Germinal center (tissue), 1 donor: ENCODE data around the gene NUBP2.

Experiments used
- DNase-seq: peaks from one replicate; pipeline ENCODE4 v3.0.0; 2012; ENCODE audit warnings: mixed read lengths, low spot score

NUBP2 gene

DNA sequence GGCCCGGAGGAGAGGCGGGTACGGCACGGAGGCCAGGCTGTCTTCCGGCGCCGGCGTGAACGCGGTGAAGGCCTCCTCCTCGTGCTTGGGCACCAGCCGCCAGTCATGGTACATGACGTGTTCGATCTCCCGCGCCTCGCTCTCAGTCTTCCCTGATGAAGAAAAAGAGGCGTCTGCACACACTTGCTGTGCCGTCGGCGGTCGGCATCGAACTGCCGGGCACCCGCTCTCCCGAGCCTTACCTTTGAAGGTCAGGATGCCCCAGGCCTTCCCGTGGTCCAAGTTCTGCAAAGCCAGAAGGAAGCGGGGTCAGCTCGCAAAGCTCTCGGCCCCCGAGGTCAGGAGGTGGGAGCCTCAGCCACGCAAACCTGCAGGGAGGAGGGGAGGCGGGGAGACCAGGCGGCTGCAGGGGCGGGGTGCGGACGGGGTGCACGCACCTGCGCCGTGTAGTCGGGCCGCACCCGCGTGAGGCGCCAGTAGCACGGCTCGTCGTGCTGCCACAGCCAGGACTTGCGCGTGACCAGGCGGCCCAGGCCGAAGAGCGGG, 10.3 kb upstream of the NUBP2 start, which contains the start of gene EME2:
Gene EME2, plus strand, starts transcription at position 449 of the 546 bp plus-strand sequence. CDS start 418 bp downstream, outside the sequence.
- DNase-seq: peak; percentile 35

DNA sequence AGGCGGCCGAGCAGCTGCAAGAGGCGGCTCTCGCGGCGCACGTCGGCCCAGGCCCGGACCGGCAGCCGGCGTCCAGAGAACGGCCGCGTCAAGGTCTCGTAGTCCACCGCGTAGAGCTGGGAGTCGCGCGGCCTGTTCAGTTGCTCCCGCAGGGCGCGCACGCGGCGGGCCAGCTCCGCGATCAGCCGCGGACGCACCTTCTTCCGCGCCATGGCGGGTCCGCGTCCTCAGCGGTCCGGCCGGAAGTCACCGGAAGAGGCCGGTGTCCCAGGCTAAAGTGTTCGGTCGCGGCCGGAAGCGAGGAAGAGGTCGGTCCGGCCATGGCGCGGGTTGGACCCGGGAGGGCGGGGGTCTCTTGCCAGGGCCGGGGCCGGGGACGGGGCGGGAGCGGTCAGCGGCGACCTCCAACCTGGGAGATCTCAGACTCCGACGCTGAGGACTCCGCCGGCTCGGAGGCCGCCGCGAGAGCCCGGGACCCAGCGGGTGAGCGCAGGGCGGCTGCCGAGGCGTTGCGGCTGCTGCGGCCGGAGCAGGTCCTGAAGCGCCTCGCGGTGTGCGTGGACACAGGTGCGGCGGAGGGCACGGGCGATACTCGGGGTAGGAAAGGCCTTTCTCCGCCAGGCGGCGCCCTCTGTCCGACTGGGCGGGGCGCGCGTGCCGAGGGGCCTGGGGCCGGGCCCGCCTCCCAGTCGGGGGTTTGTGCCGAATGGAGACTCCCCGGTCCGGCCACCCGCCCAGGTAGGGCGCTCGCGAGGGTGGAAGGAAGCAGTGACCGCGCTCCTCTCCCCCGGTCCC, 9.7 kb upstream of the NUBP2 start, which contains the start of gene MRPS34:
Gene MRPS34, minus strand, starts transcription at position 227 of the 795 bp plus-strand sequence. Its CDS starts 15 bp downstream, at position 212.
- peak; percentile 80 for DNase-seq

DNA sequence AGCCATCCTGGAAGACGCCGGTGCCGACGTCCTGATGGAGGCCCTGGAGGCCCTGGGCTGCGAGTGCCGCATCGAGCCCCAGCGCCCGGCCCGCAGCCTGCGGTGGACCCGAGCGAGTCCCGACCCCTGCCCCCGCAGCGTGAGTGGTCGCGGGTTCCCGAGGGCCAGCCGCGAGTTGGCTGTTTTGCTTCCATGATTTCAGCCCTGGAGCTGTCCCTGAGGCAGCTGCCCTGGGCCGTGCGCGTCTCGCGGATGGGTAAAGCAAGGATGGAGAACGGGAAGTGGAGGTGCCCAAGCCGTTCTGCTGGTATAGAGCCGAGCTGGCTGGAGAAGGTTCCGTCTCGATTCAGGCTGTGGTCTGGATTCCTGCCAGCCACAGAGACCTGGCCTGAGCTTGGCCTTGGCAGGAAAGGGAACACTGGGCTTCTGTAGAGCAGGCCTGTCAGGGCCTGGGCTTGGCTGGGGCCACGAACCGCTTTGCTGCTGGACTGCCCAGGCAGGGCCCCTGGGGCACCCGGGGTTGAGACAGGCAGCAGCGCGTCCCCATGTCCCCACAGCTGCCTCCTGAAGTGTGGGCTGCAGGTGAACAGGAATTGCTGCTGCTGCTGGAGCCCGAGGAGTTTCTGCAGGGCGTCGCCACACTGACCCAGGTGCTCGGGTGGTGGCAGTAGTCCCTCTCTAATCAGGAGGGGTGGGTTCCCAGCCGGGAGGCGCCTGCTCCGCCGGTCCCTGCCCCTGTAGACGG, 8.9 kb upstream of the NUBP2 start:
- peak; percentile 59 for DNase-seq

- DNase-seq: no peak
Observed at GRCh38 chr16:1774448-1774780, 8.3 kb upstream of the NUBP2 start.

DNA sequence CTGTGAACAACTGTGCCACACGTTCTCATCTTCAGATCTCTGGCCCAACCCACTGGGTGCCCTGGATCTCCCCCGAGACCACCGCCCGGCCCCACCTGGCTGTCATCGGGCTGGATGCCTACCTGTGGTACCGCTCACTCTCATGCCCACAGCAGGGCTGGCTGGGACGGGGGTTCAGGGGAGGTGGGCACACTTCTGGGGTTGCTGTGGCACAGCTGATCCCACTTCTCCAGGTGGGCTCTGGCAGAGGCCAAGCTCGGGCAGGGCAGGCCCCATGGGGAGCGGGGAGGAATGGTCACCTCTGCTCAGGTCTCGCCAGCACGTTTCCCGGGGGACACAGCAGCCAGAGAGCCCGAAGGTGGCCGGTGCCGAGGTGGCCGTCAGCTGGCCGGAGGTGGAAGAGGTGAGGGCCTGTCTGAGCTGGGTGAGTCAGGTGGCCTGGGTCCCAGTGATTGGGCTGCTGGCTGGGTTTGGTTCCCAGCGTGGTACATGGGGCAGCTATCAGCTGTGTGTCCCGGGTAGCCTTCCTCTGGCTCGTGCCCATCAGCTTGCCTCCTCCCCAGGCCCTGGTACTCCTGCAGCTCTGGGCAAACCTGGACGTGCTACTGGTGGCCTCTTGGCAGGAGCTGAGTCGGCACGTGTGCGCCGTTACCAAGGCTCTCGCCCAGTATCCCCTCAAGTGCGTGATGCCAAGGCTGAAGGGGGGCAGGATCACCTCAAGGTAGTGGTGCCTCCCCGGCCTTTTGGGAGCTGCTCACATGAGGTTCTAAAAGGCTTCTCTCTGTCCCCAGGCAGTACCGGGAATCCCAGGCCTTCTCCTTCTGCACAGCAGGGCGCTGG, 7.5 kb upstream of the NUBP2 start:
- no peak for DNase-seq

GRCh38 chr16:1775846-1776671, 6.7 kb upstream of the NUBP2 start:
- no peak for DNase-seq

DNA sequence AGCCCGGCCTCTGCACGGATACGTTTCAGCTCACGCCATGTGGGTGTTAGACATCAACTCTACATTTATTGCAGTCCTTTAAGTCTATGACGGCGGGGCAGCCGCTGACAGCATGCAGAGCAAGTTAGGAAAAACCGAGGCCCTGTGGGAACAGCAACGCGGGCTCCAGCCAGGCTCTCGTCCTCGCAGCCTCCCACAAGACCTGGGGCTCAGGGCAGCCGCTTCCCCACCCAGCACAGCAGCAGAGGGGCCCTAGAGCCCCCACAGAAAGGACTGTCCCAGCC, 6.1 kb upstream of the NUBP2 start:
- DNase-seq: no peak

- no peak for DNase-seq
Observed at GRCh38 chr16:1776991-1777374, 5.8 kb upstream of the NUBP2 start.

DNA sequence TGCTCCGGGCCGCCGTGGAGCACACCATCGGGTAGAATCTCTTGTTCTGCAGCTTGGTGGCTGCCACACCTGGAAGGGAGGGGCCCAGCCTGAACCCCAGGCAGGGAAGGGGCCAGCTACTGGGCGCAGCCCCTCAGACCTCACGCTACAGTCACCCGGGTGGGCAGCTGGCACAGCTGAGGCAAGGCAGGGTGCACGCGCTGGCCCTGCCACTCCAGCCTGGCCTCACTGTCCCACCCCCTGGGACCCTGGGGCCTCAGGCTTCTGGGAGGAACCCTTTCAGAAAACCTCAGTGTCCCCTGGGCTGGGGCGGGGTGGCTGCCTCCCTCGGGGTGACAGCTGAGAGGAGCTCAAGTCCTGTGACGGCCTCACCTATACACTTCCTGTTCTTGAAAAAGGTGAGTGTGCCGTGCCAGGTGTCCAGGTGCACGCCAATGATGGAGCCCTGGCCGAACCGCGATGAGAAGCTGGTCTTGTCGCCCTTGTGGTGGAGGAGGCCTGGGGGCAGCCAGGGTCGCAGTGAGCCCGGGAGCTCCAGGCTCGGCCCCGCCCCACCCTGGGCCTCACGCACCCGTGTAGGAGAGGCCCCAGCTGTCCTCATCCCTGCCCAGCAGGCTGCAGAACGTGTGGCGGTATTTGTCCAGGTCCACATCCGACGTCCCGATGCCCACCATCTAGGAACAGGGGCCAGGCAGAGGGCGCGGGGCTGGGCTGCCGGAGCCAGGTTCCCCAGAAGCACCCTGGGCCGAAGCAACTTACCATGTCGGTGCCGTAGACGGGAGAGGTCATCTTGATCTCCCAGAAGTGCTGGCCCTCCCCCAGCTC, 5.2 kb upstream of the NUBP2 start:
- no peak for DNase-seq

- DNase-seq: no peak
Observed at GRCh38 chr16:1778200-1779179, 4.3 kb upstream of the NUBP2 start.

DNA sequence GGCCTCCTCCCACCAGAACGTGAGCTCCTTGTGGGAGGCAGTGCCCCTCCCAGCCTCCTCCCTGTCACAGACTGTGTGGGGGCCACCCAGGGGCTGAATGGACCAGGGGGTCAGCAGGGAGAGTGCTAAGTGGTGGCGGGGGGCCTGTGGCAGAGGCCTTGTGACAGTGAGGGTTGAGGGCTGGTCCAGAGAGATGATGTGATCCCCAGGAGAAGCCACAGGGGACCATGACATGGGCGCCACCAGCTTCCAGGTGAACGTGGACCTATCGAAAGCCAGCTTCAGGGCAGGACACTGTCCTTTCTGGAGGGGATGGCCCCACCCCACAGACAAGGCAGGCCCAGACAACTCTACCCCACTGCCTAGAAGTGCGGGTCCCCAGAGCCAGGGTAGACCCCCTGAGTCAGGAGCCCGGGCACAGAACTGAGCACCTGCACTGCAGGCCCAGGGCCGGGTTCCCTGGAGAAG, 3.5 kb upstream of the NUBP2 start:
- DNase-seq: no peak

GRCh38 chr16:1779741-1780676, 2.8 kb upstream of the NUBP2 start:
- DNase-seq: no peak

DNA sequence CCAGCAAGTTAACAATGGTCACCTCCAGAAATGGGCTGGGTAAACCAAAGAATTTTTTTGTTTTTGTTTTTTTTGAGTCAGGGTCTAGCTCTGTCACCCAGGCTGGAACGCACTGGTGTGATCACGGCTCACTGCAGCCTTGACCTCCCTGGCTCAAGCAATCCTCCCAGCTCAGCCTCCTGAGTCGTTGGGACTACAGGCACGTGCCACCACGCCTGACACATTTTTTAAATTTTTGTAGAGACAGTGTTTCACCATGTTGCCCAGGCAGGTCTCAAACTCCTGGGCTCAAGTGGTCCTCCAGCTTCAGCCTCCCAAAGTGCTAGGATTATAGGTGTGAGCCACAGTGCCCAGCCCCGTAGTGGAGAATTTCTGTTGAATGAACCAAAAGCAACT, 2.1 kb upstream of the NUBP2 start:
- no peak for DNase-seq

GRCh38 chr16:1781254-1781653, 1.5 kb upstream of the NUBP2 start:
- no peak for DNase-seq

DNA sequence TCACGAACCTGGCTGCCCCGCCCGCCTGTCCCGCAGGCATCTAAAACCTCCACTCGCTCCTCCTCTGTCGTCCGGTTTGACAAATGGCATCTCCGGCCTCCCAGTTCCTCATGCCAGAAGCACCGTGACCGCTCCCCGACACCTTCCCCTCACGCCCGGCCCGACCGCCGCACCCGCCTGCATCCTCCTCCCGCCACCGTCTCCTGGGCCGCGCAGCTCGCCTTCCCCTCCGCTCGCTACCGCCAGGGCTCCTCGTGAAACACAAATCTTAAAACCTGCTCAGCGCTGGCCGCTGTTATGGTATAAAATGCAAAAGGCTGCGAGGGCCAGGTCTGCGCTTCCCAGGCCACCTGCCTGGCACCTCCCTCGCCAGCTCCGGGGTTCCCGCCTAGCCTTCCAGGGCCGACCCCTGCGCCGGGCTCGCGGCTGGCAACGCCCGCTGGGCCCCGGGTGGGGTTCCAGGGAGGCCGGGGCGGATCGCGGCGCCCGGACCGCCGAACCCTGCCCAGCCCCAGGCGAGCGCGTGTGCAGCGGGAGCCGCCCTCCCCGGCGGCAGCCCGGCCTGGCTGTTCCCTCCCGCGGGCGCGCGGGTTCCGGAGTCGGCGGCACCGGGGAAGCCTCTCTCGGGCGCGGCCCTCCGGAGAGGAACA, 877 bp upstream of the NUBP2 start:
- DNase-seq: peak; percentile 50

DNA sequence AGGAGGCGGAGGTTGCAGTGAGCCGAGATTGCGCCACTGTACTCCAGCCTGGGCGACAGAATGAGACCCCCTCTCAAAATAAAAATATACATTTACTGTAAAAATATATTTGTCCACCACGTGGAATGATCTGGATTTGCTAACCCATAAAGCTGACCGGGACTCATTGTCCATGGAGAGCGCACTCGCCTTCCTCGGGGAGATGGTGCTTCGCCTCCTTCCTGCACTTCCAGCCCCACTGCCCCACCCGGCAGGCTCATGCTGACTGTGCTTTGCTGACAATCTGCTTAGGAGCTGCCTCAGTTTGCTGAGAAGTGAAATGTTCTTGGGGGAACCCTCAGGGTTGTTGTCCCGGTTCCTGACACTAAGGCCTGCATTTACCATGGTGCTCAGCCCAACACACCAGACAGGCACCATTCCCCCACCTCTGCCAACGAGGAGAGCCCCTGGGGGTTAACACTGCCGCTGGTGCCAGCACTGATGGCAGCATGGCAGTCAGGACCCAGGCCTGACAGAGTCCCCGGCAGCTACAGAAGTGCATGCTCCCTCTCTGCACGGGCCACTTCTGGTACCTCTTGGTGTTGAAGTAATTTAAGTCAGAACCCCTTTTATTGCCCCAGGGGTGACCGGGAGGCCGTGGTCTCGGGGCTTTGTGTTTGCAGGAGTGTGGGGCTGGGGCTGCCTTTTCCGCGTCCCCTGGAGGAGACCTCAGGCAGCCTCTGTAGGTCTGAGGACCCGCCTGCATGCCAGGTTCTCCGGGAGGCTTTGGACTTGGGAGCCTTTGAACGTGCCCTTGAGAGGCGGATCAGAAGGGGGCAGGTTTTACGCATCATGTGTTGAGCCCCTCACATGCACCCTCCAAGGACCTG, 2.5 kb downstream of the NUBP2 start:
- DNase-seq: no peak

DNA sequence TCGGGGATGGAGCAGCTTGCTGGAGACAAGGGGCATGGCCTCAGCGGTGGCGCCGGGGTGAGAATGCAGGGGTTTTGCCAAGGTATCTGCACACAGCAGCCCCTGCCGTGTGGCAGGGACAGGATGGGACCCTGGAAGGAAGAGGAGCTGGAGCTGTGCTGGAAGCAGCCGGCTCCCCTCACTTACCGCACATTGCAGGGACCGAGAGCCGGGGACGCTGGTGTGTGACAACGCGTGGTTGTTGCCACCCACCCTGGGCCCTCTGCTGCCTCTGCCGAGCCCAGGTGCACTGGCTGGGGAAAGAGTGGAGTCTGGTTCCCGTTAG, 3.0 kb downstream of the NUBP2 start:
- no peak for DNase-seq
